Adipose tissue (tissue), 3 donors: ENCODE results near the gene MAP3K3. TPM values are rescaled to one million over a fixed set of nuclear protein-coding genes. Genes with fewer than 3 reads are reported as not detected.
"Not testable (repeated sequence)": the region's sequence is repeated elsewhere in the genome, so short reads cannot be mapped to it uniquely, and the experiment has no call there.

ENCODE experiments used
- H3K27ac ChIP-seq: one replicate; pipeline ENCODE4 v1.5.1; 2013; ENCODE audit warnings: low read depth, low read length
- WGBS, 3 donors: extraction: QIAGEN DNeasy Blood & Tissue Kit; methylation state at CpG; one replicate each; pipeline ENCODE4 v1.1.7; 2013; 5-methylcytosine and 5-hydroxymethylcytosine counted together
- polyA plus RNA-seq, 3 donors: library from polyadenylated mRNA; stranded (reverse); fragments of 200-250 nt; gene quantifications; one replicate each; pipeline ENCODE4 v1.2.3, GENCODE V29; 2013
- donor health status: healthy with polysubstance abuse.
- donor health status: Bipolar disorder and iron deficiency.
- donor health status: healthy.

The MAP3K3 gene
- polyA plus RNA-seq, 3 donors, result 9.7 to 34.4 (median 22.7) TPM

- WGBS, 3 donors, result 1% methylated on average over 47 to 122 of the region's 133 CpGs
- H3K27ac ChIP-seq, result no peak within 1 kb of the TSS
These were observed 77.7 kb downstream of the MAP3K3 start, which contains the start of gene LIMD2 for GRCh38 chr17:63699638-63700527. Gene LIMD2 (minus strand): TSS chr17:63700125. CDS start chr17:63699298, 827 bp downstream.

- 4 to 24% (median 5%) methylated on average over 67 to 88 of the region's 88 CpGs for WGBS, 3 donors
- H3K27ac ChIP-seq, result peak overlapping the region; percentile 4
These were observed 78.6 kb downstream of the MAP3K3 start for GRCh38 chr17:63700528-63701455.

DNA sequence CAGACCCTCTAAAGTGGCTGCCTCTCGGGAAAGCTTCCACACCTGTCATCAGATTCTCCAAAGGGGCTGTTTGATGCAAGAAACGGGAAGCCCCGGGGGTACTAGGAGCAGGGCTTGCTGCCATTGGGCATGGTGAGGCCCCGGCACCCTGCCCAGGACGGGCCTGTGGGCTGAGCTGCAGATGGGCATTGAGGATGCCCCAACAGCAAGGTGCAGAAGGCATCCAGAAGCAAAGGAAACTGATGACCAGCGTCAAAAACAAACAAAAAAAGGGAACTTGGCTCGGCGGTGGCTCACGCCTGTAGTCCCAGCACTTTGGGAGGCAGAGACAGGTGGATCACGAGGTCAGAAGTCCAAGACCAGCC, 79.2 kb downstream of the MAP3K3 start:
- 48 to 82% (median 48%) methylated on average over 10 of the region's 10 CpGs for WGBS, 3 donors
- H3K27ac ChIP-seq, result peak overlapping the region; percentile 4

- H3K27ac ChIP-seq, result no peak overlapping the region
- WGBS, 3 donors, result 55 to 86% (median 64%) methylated on average over 17 to 19 of the region's 19 CpGs
These were observed 79.9 kb downstream of the MAP3K3 start for GRCh38 chr17:63701868-63702720.

DNA sequence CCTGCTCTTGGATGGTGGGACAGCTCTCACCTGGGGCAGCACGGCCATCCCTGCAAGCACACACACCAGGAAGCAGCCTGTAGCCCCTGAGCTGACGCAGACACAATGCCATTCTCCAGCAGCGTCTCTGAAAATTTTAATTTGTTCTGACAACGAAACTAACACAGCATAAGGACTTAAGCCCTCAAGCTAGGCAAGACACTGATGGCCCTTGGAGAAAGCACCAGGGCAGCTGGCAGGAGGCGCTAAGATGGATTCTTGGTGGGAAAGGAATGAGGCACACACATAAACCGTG, 80.5 kb downstream of the MAP3K3 start:
- H3K27ac ChIP-seq, result no peak overlapping the region
- 80 to 88% (median 82%) methylated on average over 6 of the region's 6 CpGs for WGBS, 3 donors

GRCh38 chr17:63703029-63703428, 80.8 kb downstream of the MAP3K3 start:
- WGBS, 3 donors, result 80 to 94% (median 85%) methylated on average over 5 of the region's 5 CpGs
- no peak overlapping the region for H3K27ac ChIP-seq

DNA sequence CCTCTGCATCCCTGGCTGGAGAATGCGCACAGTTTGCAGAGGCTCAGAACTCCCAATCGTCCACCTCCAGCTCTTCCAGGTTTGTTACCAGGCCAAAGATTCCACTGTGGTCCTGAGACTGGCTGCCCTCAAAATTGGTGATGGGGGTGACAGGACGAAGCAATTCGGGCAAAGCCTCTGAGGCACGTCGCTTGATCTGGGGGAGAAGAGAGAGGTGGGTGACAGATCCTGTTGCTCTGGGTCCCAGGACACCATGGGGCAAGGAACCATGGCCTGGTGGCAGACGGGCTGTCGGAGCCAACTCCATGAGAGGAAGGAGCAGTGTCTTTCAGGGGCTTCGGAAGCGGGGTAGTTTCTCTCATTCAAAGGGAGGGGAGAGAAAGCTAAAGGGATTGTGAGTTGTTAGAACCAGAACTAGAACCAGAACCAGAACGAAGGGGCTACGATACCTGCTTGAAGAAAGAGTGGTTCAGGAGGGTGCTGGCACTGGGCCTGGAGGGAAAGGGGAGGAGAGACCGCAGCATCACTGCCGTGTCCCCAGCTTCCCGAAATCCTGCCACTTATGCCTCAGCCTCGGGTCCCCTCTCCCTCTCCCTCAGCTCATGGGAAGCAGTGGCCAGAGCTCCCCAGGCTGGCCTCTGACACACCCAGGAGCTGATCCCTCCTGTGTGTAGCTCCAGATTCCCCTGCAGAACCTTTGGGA, 81.5 kb downstream of the MAP3K3 start:
- H3K27ac ChIP-seq, result no peak overlapping the region
- 86 to 93% (median 92%) methylated on average over 15 to 16 of the region's 16 CpGs for WGBS, 3 donors

GRCh38 chr17:63704259-63704576, 82.0 kb downstream of the MAP3K3 start:
- WGBS, 3 donors, result 89 to 91% (median 90%) methylated on average over 11 of the region's 11 CpGs
- no peak overlapping the region for H3K27ac ChIP-seq

- H3K27ac ChIP-seq, result no peak overlapping the region
- 88 to 92% (median 90%) methylated on average over 9 of the region's 9 CpGs for WGBS, 3 donors
These were observed 82.6 kb downstream of the MAP3K3 start for GRCh38 chr17:63704836-63705235.

DNA sequence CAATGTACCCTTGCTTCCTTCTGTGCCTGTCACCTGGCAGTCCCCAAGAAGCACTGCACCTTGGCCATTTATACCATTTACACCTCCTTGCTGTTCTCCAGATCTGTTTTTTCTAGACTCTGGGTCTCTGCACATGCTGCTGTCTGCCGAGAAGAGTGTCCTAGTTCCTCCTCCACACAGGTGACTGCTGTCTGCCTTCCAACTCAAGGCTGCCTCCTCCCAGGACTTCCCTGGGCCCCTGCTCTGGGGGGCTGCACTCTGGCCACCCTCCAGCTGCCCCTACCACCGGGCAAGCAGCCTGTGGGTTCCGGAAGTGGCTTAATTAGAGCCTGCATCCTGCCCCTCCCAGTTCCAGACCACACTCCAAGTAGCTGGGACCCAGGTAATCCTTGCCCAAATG, 83.4 kb downstream of the MAP3K3 start:
- H3K27ac ChIP-seq, result no peak overlapping the region
- WGBS, 3 donors, result 30 to 59% (median 48%) methylated on average over 3 of the region's 3 CpGs

GRCh38 chr17:63706336-63707082, 84.3 kb downstream of the MAP3K3 start:
- no peak overlapping the region for H3K27ac ChIP-seq
- WGBS, 3 donors, result 70 to 81% (median 75%) methylated on average over 7 of the region's 7 CpGs

GRCh38 chr17:63707151-63707550, 84.9 kb downstream of the MAP3K3 start:
- no peak overlapping the region for H3K27ac ChIP-seq
- 88 to 92% (median 91%) methylated on average over 11 of the region's 11 CpGs for WGBS, 3 donors

GRCh38 chr17:63709110-63709509, 86.9 kb downstream of the MAP3K3 start:
- 87 to 95% (median 89%) methylated on average over 6 of the region's 6 CpGs for WGBS, 3 donors
- no peak overlapping the region for H3K27ac ChIP-seq

GRCh38 chr17:63714550-63715277, 92.5 kb downstream of the MAP3K3 start:
- 76 to 82% (median 81%) methylated on average over 10 of the region's 10 CpGs for WGBS, 3 donors
- H3K27ac ChIP-seq, result no peak overlapping the region

GRCh38 chr17:63716426-63716825, 94.2 kb downstream of the MAP3K3 start:
- H3K27ac ChIP-seq, result no peak overlapping the region
- 72 to 86% (median 78%) methylated on average over 3 of the region's 3 CpGs for WGBS, 3 donors

- no peak overlapping the region for H3K27ac ChIP-seq
- WGBS, 3 donors, result 74 to 83% (median 79%) methylated on average over 5 of the region's 5 CpGs
These were observed 96.8 kb downstream of the MAP3K3 start for GRCh38 chr17:63718988-63719387.

- 95 to 98% (median 97%) methylated on average over 5 of the region's 5 CpGs for WGBS, 3 donors
- not testable (repeated sequence) for H3K27ac ChIP-seq
These were observed 98.0 kb downstream of the MAP3K3 start for GRCh38 chr17:63720194-63720593.
